Kidney capillary endothelial cell (primary cell): ENCODE results near the gene CSTF2T.
"Not testable (repeated sequence)": the region's sequence is repeated elsewhere in the genome, so short reads cannot be mapped to it uniquely, and the experiment has no call there.

ENCODE experiments used
- DNase-seq: peaks from one replicate; pipeline ENCODE4 v3.0.0-alpha.2; 2018; ENCODE audit warnings: low spot score

CSTF2T gene

DNA sequence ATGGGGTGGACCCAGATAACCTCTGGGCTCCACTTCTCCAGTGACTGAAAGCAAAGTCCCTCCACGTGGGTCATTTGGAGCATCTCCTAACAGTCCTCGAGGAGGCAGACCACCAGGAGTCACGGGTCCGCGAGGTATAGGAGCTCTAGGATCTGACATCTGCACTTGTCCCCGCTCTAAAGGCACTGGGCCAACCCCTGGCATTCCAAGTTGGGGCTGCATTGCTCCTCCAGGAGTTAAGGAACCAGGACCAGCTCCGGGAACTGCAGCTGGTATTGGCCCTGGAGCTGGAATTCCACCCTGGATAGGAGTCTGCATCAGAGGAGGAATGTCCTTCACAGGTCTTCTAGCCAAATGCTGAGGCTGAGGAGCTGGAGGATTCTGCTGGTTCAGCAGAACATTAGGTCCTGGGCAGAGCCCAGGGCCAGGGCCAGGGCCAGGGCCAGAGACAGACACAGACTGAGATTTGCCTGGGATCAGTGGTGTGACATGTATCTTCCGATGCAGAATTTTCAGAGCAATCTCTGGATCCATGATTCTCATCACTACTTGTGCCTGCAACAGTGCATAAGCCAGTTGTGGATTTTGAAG lies 827 bp downstream of the CSTF2T start:
- DNase-seq = no peak

DNA sequence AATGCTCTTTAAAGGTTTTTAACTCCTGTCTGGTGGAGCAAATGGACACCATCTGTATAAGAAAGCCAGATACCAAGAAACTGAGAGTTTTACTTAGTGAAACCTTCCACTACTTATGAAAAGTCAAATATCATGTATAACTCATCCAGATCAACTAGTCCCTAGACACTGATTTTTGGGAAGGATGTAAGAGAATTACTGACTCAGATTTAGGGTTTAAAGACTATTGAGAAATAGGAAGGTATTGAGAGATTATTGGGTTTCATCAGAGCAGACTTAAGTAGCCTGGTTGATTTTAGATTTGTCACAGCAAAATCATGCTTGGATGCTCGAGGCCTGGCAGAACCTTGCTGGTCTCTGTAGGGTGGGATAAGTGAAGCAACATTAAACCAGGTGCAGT lies 3.1 kb downstream of the CSTF2T start:
- DNase-seq = no peak

GRCh38 chr10:51694086-51694768 lies 5.2 kb downstream of the CSTF2T start:
- DNase-seq = no peak

- no peak for DNase-seq
Measured at GRCh38 chr10:51691135-51691534, 8.3 kb downstream of the CSTF2T start.

DNA sequence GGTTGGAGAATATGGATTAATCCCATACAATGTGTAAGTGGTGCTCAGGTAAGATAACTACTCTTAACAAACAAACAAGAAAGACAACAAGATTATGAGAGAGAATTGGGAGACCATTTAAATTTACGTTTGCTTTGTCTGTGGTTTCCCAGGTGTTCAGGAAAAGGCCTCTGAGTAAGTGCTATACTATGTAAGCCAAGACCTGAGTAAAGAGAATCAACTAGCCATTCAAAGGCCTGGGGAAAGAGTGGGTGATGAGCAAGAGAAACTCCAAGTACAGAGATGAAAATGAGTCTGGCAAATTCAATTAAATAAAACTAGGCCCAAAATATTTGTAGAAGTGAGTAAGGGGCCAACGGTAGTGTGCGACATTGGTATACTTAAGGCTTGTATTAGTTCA lies 9.9 kb downstream of the CSTF2T start:
- DNase-seq = no peak

GRCh38 chr10:51688826-51689225 lies 10.6 kb downstream of the CSTF2T start:
- DNase-seq = not testable (repeated sequence)

DNA sequence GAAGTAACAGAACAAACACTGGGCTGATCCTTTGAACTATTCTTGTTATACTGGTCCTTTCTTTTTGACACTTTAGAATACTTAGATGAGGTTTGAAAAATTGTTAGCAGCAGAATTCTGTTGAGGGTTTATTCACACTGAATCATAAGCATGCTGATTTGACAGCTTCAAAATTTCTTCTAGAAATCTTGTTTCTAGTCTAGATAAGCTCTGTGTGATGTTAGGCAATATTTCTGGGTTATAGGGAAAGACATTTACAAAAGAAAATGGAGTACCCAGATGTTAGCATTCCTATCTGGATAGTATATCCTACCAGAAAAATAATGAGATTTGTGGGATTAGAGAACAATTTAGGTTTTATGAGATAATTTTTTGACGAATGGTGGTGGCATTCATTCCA lies 12.1 kb downstream of the CSTF2T start:
- DNase-seq = no peak

- no peak for DNase-seq
Measured at GRCh38 chr10:51685768-51686167, 13.6 kb downstream of the CSTF2T start.

DNA sequence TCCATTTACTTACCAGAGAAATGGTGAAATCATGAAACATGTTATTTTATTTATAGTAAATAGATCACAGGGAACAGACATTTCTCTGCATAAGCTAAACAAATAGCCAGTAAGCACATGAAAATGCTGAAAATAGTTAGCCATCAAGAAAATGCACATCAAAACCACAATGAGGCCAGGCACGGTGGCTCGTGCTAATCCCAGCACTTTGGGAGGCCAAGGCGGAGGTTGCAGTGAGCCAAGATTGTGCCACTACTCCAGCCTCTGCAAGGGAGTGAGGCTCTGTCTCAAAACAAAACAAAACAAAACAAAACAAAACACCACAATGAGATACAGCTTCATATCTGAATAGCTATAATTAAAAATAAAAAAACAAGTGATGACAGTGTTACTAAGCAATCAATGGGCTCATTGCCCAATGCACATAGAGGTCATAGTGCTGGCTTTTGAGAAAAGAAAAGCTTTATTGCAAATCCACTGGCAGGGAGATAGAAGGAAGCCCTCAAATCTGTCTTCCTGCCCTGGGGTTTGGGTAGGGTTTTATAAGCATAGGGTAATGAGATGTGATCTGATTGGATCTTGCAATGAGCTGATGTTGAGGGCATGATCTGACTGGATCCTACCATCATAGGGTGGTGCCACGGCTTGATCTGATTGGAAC lies 16.2 kb downstream of the CSTF2T start:
- no peak for DNase-seq

DNA sequence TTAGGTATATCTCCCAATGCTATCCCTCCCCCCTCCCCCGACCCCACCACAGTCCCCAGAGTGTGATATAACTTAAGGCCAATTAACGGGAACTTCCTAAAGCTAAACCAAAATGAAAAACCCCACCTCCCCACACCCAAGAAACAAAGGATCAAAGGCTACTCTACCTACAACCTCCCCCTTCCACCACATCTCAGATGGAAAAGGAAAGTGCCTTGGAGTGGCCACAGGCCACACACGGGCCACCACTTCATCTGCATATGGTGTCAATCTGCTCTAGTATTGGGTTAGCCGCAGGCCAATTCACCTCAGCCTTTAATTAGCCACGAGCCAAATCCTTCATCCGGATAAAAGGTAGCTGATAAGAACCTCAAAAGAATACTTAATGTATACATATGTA lies 19.6 kb downstream of the CSTF2T start:
- DNase-seq = no peak

DNA sequence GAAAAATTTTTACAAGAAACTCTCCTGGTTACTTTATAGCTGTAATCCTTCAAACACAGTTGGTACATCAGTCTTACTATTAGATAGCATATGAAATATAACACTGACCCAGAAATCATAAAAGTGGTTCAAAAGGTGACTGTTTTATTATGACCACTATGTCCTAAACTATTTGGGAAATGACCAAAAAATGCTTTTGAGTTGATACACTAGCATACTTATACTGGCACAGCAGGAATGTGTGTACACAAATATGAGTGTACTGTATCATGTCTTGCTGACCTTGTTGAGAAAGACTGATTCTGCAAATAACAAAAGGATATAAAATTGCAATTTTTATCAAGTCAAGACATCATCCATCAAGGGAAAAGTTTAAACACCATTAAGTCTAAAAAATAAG lies 24.3 kb downstream of the CSTF2T start:
- no peak for DNase-seq

- DNase-seq = no peak
Measured at GRCh38 chr10:51672039-51672535, 27.3 kb downstream of the CSTF2T start.

- no peak for DNase-seq
Measured at GRCh38 chr10:51669041-51669440, 30.4 kb downstream of the CSTF2T start.

DNA sequence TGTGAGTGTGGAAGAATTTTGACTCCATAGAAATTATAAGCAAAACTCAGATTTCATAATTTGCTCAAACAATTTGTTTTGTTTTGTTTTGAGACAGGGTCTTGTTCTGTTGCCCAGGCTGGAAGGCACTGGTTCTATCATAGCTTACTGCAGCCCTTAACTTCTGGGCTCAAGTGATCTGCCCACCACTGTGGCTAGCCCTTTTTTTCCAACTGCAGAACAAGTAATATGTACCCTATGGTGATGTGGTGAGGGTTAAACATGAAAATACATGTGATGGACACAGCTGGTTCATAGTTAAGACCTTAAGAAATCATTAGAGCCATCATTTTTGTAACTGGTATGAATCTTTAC lies 31.1 kb downstream of the CSTF2T start:
- DNase-seq = no peak

DNA sequence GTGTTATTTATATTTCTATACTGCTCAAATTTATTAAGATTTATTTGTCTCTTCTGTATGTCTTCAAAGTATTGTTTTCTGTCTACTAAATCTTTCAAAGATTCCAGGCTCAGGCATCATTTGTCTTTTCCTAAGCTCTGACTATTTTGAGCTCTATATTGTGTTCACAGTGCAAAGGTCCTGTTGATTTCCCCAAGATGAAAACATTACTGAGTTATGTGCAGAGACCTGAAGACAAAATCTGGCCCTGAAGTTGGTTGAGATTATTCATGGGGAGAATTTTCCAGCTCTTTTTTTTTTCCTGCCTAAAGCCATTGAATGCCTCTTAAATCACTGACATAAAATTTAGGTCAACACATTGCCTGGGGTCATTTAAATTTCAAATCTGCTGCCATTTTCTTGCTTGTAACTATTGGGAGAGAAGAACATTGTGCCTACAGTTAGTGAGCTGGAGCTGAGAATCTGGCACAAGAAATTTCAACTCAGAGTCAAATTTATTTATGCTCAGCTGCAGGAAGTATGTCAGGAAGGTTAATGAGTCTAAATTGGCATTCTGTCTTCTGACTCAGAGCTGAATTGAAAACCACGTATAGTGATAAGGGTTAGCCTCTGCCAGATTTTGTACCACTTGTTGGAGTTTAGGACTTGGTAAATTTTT lies 31.6 kb downstream of the CSTF2T start:
- DNase-seq = peak; percentile 14

- DNase-seq = no peak
Measured at GRCh38 chr10:51666456-51666855, 32.9 kb downstream of the CSTF2T start.

GRCh38 chr10:51663086-51663485 lies 36.3 kb downstream of the CSTF2T start:
- no peak for DNase-seq

DNA sequence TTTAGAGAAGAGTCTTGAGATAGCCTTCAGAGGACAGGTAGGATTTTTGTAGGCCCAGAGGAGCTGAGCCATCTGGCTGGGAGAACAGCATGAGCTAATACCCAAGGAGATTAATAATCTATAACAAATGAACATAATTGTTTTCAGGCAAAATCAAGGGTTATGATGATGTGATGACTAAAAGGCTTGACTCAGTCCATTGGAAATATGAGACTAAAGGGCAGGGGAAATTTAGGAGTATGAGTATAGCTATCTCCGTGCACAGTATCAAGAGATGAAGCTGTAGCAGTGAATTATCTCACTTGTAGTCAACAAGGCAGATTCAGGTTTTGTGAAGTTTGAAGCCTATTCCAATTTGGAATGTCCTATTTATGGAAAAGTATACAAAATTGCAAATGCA lies 40.1 kb downstream of the CSTF2T start:
- no peak for DNase-seq

- no peak for DNase-seq
Measured at GRCh38 chr10:51658000-51658399, 41.4 kb downstream of the CSTF2T start.

DNA sequence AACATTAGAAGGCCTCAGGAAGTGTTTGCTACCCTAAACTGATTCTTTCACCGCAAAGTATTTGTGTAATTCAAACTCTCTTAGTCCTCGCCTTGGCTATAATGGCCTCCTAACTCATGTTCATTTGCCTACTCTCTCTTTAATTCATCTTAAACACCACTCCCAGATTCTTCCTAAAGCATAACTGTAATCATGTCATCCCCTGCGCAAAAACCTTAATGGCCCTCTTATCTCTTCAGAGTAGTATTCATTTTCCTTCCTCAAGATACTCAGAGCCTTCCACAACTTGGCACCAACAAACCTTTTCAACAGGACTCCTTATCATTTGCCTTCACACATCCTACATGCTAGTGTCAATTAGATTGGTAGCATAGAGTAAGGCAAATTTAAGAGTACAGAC lies 42.9 kb downstream of the CSTF2T start:
- no peak for DNase-seq

- no peak for DNase-seq
Measured at GRCh38 chr10:51654918-51655317, 44.5 kb downstream of the CSTF2T start.

DNA sequence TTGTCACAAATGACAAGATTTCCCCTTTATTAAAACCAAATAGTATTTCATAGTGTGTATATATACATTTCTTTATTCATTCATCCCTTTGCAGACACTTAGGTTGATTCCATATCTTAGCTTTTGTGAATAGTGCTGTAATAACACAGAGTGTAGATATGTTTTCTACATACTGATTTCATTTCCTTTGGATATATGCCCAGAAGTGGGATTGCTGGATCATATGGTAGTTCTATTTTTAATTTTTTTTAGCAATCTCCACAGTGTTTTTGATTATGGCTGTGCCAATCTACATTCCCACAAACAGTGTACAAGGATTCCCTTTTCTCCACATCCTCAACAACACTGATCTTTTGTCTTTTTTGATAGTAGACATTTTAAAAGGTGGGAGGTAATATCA lies 46.4 kb downstream of the CSTF2T start:
- no peak for DNase-seq

- DNase-seq = no peak
Measured at GRCh38 chr10:51651063-51651462, 48.3 kb downstream of the CSTF2T start.
